Measurements from ENCODE around the gene RP2. TPM values are rescaled to one million over a fixed set of nuclear protein-coding genes. Genes with fewer than 3 reads are reported as not detected.

The RP2 gene
- total and polyA plus RNA-seq, 2 of the 8 experiments (the other 6 are each of a cell fraction or from before 2014, with no cell fraction given): 2.2 to 6.9 TPM

DNA sequence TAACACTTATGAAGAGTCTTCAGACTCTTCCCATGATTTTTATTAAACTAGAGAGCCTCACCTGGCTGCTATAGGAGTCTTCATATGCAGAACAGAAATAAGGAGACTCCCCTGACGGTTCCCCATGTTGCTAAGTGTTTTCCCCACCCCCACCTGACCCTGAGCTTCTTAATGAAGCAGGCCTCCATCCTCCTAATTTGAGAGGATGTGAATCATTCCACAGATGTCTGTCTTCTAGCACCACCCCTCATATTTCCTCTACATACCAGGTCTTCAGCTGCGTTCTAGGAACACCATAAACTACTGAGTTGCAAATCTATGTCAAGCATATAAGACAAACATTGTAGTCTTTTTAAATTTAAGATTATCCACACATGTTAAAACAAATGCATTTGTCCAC, 36.9 kb downstream of the RP2 start:
- no peaks in the 10 kb centered on the region for H3K27me3 ChIP-seq (replicated peaks in 1 of 4; ENCODE audit: control insufficient read depth in 3 of 4, extremely low read depth in 1 of 4, insufficient read depth in 3 of 4, low read length in 3 of 4)
- H2BK15ac ChIP-seq (ENCODE audit: low read length): no peak overlapping the region
- H3K56ac ChIP-seq (replicated peaks; ENCODE audit: insufficient read length, low read depth, low read length): no peak overlapping the region
- WGBS, 2 experiments (ENCODE audit: extremely low coverage in 1 of 2, insufficient coverage in 1 of 2, insufficient read length in 1 of 2, insufficient replicate concordance in 2 of 2, low coverage in 1 of 2, low lambda C conversion rate in 2 of 2, missing lambda C conversion rate in 1 of 2): 45% methylated on average over 2 of the region's 2 CpGs; no CpG with 5 or more reads in 1 of the 2 experiments
- H3K79me1 ChIP-seq (ENCODE audit: low read depth, low read length): no peaks in the 10 kb centered on the region
- POLR2A ChIA-PET (ENCODE audit: partially characterized antibody): no interaction called here
- H3K79me2 ChIP-seq (ENCODE audit: control insufficient read depth in 1 of 2, insufficient read depth in 2 of 2, low read length in 2 of 2): no peaks in the 10 kb centered on the region
- no peak overlapping the region for H2AFZ ChIP-seq (ENCODE audit: low read length)
- CTCF ChIA-PET (ENCODE audit: partially characterized antibody): no interaction called here
- H3K14ac ChIP-seq (ENCODE audit: insufficient read length): no peak overlapping the region
- no peak overlapping the region for H2BK5ac ChIP-seq (ENCODE audit: low read depth, low read length)
- H3K4me3 ChIP-seq (ENCODE audit: extremely low read depth in 1 of 4, insufficient read depth in 2 of 4, low read depth in 3 of 4, low read length in 4 of 4): peak overlapping the region in 1 of 4 experiments; percentile 6; a peak in 1 of 8 replicates
- H3K23ac ChIP-seq (ENCODE audit: insufficient read length): no peak overlapping the region
- H2BK120ac ChIP-seq (replicated peaks; ENCODE audit: low read depth, low read length): no peak overlapping the region
- H3K27ac ChIP-seq (ENCODE audit: low read depth, low read length): no peak overlapping the region
- TF ChIP-seq GABPA (IDR thresholded peaks at IDR 0.05; ENCODE audit: borderline replicate concordance, insufficient read depth, low read length) (no peak), TCF12 (IDR thresholded peaks at IDR 0.05; ENCODE audit: low read depth, low read length) (no peak), RFX5 (IDR thresholded peaks at IDR 0.05; ENCODE audit: borderline replicate concordance, low read depth, low read length) (no peak), RXRA (IDR thresholded peaks at IDR 0.05; ENCODE audit: insufficient read depth, low read depth, low read length) (no peak)
- DNase-seq (ENCODE audit: low read depth in 1 of 2, low spot score in 2 of 2): no peak
- no peaks in the 10 kb centered on the region for H3K36me3 ChIP-seq (ENCODE audit: control insufficient read depth in 2 of 4, insufficient read depth in 4 of 4, low read length in 3 of 4)
- no peak overlapping the region for H2BK20ac ChIP-seq (ENCODE audit: low read length)
- H3K4me1 ChIP-seq (replicated peaks in 1 of 4; ENCODE audit: control insufficient read depth in 3 of 4, insufficient read depth in 4 of 4, low read length in 3 of 4): no peaks in the 10 kb centered on the region
- no peak overlapping the region for H2AK5ac ChIP-seq (ENCODE audit: low read depth, low read length)
- no peak overlapping the region for H3K4ac ChIP-seq (replicated peaks; ENCODE audit: insufficient read length, low read depth, low read length)
- H4K8ac ChIP-seq (ENCODE audit: extremely low read depth, insufficient read depth, low read length): no peak overlapping the region
- no peaks in the 10 kb centered on the region; the same call in 1 of the 2 replicates for H3K23me2 ChIP-seq (ENCODE audit: low read depth, low read length)
- H3K4me2 ChIP-seq (ENCODE audit: insufficient read depth in 1 of 2, low read depth in 2 of 2, low read length in 2 of 2): no peak overlapping the region
- H2BK12ac ChIP-seq (ENCODE audit: low read depth, low read length): no peak overlapping the region
- H3K18ac ChIP-seq (ENCODE audit: extremely low read depth, low read length): no peak overlapping the region
- no peak overlapping the region for H4K91ac ChIP-seq (replicated peaks; ENCODE audit: insufficient read length, low read length)
- no peak for FAIRE-seq
- H3K9ac ChIP-seq (replicated peaks in 1 of 4; ENCODE audit: extremely low read depth in 1 of 4, low read depth in 3 of 4, low read length in 3 of 4): no peak overlapping the region
- H4K20me1 ChIP-seq (replicated peaks in 1 of 2; ENCODE audit: control insufficient read depth in 1 of 2, insufficient read depth in 2 of 2, low read length in 2 of 2): no peaks in the 10 kb centered on the region
- H3K9me3 ChIP-seq (ENCODE audit: insufficient read depth in 2 of 2, low read depth in 1 of 2, low read length in 1 of 2): no peaks in the 10 kb centered on the region
- H4K5ac ChIP-seq (ENCODE audit: insufficient read length, low read depth, low read length): no peak overlapping the region
